Measurements from ENCODE around the gene KRTAP9-3.
"Not testable (repeated sequence)": the region's sequence is repeated elsewhere in the genome, so short reads cannot be mapped to it uniquely, and the experiment has no call there.

- TF ChIP-seq CTCF, POLR2A (IDR thresholded peaks at IDR 0.05): not testable (repeated sequence)
Observed at GRCh38 chr17:41232399-41233105, at the start of gene KRTAP9-3.
